ENCODE measurements around the gene PWWP2B.

Gene PWWP2B

GRCh38 chr10:132393695-132394181 is 3.3 kb upstream of the PWWP2B start:
- DNase-seq (ENCODE audit: low read depth, low spot score), result no peak
- no peak overlapping the region for H3K4me3 ChIP-seq (ENCODE audit: low read depth, low read length)
- TF ChIP-seq, protein P1, sequence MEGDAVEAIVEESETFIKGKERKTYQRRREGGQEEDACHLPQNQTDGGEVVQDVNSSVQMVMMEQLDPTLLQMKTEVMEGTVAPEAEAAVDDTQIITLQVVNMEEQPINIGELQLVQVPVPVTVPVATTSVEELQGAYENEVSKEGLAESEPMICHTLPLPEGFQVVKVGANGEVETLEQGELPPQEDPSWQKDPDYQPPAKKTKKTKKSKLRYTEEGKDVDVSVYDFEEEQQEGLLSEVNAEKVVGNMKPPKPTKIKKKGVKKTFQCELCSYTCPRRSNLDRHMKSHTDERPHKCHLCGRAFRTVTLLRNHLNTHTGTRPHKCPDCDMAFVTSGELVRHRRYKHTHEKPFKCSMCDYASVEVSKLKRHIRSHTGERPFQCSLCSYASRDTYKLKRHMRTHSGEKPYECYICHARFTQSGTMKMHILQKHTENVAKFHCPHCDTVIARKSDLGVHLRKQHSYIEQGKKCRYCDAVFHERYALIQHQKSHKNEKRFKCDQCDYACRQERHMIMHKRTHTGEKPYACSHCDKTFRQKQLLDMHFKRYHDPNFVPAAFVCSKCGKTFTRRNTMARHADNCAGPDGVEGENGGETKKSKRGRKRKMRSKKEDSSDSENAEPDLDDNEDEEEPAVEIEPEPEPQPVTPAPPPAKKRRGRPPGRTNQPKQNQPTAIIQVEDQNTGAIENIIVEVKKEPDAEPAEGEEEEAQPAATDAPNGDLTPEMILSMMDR (IDR thresholded peaks at IDR 0.05; ENCODE audit: insufficient read depth, low read length, missing control alignments), result no peak
- ChIA-PET CTCF (no interaction called here), POLR2A (interaction anchor here (0.9 kb wide), 1 partner anchor 53 kb away, joined by 4 read pairs; no protein-coding TSS in a partner anchor)

DNA sequence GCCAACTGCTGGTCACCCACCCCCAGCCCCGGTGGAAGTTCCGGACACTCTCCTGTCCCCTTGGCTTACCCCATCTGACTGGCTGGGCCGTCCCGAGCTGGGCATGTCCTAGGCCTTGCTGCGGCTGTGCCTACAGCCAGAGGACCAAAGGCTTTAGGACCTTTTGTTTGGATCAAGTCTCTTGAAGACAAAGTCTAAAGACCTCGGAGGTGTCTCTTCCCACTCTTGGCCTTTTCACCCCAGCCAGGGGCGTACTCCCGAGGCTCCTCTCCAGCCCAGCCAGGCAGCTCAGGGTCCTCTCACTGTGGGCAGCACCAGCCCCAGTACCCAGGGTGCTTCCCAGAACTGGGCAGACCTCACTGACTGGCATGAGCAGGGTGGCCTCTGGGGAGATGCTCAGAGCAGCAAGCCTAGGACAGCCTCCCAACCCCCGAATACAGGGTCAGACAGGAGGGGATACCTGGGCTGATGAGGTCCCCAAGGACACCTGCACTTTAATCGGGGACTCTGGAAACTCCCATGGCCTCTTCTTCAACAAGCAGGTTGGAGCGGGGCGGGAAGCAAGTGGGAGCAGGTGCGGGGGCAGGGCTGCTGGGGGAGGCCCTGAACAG is 2.7 kb upstream of the PWWP2B start:
- no peak for DNase-seq (ENCODE audit: low read depth, low spot score)
- TF ChIP-seq, protein P1 (IDR thresholded peaks at IDR 0.05; ENCODE audit: insufficient read depth, low read length, missing control alignments), result no peak
- POLR2A ChIA-PET, result no interaction called here
- CTCF ChIA-PET, result no interaction called here
- H3K4me3 ChIP-seq (ENCODE audit: low read depth, low read length), result no peak overlapping the region

GRCh38 chr10:132394936-132395703 is 1.9 kb upstream of the PWWP2B start:
- DNase-seq (ENCODE audit: low read depth, low spot score), result no peak
- CTCF ChIA-PET, result no interaction called here
- POLR2A ChIA-PET, result no interaction called here
- TF ChIP-seq, protein P1 (IDR thresholded peaks at IDR 0.05; ENCODE audit: insufficient read depth, low read length, missing control alignments), result no peak
- H3K4me3 ChIP-seq (ENCODE audit: low read depth, low read length), result no peak overlapping the region

- H3K4me3 ChIP-seq (ENCODE audit: low read depth, low read length), result peak overlapping the region; percentile 53
- TF ChIP-seq, protein P1 (IDR thresholded peaks at IDR 0.05; ENCODE audit: insufficient read depth, low read length, missing control alignments), result no peak
- no peak for DNase-seq (ENCODE audit: low read depth, low spot score)
- POLR2A ChIA-PET, result no interaction called here
- CTCF ChIA-PET, result no interaction called here
These were observed 1.1 kb upstream of the PWWP2B start for GRCh38 chr10:132395704-132396493.

DNA sequence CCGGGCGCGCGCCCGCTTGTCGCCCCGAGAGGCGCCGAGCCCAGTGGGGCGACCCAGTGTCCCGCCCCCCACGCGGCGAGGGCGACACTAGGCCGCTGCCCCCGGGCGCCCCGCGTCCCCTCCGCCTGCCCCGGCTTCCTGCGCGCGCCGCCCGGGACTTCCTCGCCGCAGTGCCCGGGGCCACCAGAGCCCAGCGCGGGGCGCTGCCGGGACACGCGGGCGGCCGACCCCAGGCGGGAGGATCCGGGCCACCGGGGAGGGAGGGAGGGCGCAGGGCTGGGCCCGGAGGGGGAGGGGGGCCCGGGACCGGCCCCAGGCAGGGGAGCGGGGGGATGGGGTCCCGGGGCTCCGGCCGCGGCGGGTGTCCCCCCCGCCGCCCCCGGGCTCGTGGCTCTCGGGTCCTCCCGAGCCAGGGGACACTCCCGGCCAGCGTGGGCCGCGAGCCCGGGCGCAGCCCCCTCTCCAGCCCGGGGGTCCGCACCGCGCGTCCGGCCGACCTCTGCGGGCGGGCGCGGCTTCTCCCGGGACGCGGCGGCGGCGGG is 435 bp upstream of the PWWP2B start:
- TF ChIP-seq, protein P1 (IDR thresholded peaks at IDR 0.05; ENCODE audit: insufficient read depth, low read length, missing control alignments), result peak; percentile 48
- DNase-seq (ENCODE audit: low read depth, low spot score), result no peak
- ChIA-PET POLR2A (no interaction called here), CTCF (interaction anchor here (1.1 to 1.2 kb wide), 2 partner anchors 24 to 29 kb away, joined by 3 read pairs; no protein-coding TSS in a partner anchor)
- H3K4me3 ChIP-seq (ENCODE audit: low read depth, low read length), result peak overlapping the region; percentile 53

Data from AG04449 (cell line).